NCI-H1417 treated with DMSO at 0.1 percent for 48 hours (cell line): ENCODE results near the gene SNX7.

Source experiments
- DNase-seq: peaks from one replicate; lab custom pipeline; 2025; lab: John Stamatoyannopoulos, UW

The SNX7 gene

GRCh38 chr1:98769162-98769561 lies 107.6 kb downstream of the SNX7 start:
- DNase-seq, result no peak

GRCh38 chr1:98781906-98782305 lies 120.4 kb downstream of the SNX7 start:
- DNase-seq, result no peak

- no peak for DNase-seq
Measured at GRCh38 chr1:98783821-98784220, 122.3 kb downstream of the SNX7 start.

- no peak for DNase-seq
Measured at GRCh38 chr1:98791498-98791897, 130.0 kb downstream of the SNX7 start.

GRCh38 chr1:98792123-98792522 lies 130.6 kb downstream of the SNX7 start:
- DNase-seq, result no peak

- no peak for DNase-seq
Measured at GRCh38 chr1:98793136-98793535, 131.6 kb downstream of the SNX7 start.

- peak; percentile 4 for DNase-seq
Measured at GRCh38 chr1:98794196-98794886, 132.8 kb downstream of the SNX7 start.

- no peak for DNase-seq
Measured at GRCh38 chr1:98796049-98796448, 134.5 kb downstream of the SNX7 start.

- no peak for DNase-seq
Measured at GRCh38 chr1:98797506-98797905, 136.0 kb downstream of the SNX7 start.
